ENCODE results near the gene ZC3H12D.

ZC3H12D gene

GRCh38 chr6:149484733-149485700, at the start of gene ZC3H12D:
TSS of gene ZC3H12D (minus strand) at chr6:149485014. CDS start at chr6:149474543, 10,471 bp downstream.
- H3K4me3 ChIP-seq (replicated peaks; ENCODE audit: low read depth, low read length): no peak within 1 kb of the TSS
- TF ChIP-seq CTCF (IDR thresholded peaks at IDR 0.05; ENCODE audit: low read depth, low read length, missing control alignments): no peak
- DNase-seq (ENCODE audit: extremely low read depth, low read depth): peak; percentile 75

GRCh38 chr6:149529650-149530049, 44.8 kb upstream of the ZC3H12D start:
- TF ChIP-seq CTCF (IDR thresholded peaks at IDR 0.05; ENCODE audit: low read depth, low read length, missing control alignments): no peak
- no peak for DNase-seq (ENCODE audit: extremely low read depth, low read depth)
- no peak overlapping the region for H3K4me3 ChIP-seq (replicated peaks; ENCODE audit: low read depth, low read length)

GRCh38 chr6:149515494-149515893, 30.7 kb upstream of the ZC3H12D start:
- H3K4me3 ChIP-seq (replicated peaks; ENCODE audit: low read depth, low read length): no peak overlapping the region
- no peak for TF ChIP-seq CTCF (IDR thresholded peaks at IDR 0.05; ENCODE audit: low read depth, low read length, missing control alignments)
- no peak for DNase-seq (ENCODE audit: extremely low read depth, low read depth)

GRCh38 chr6:149513915-149514314, 29.1 kb upstream of the ZC3H12D start:
- TF ChIP-seq CTCF (IDR thresholded peaks at IDR 0.05; ENCODE audit: low read depth, low read length, missing control alignments): no peak
- H3K4me3 ChIP-seq (replicated peaks; ENCODE audit: low read depth, low read length): no peak overlapping the region
- no peak for DNase-seq (ENCODE audit: extremely low read depth, low read depth)

GRCh38 chr6:149510793-149511512, 26.1 kb upstream of the ZC3H12D start:
- no peak for TF ChIP-seq CTCF (IDR thresholded peaks at IDR 0.05; ENCODE audit: low read depth, low read length, missing control alignments)
- DNase-seq (ENCODE audit: extremely low read depth, low read depth): no peak
- H3K4me3 ChIP-seq (replicated peaks; ENCODE audit: low read depth, low read length): no peak overlapping the region

GRCh38 chr6:149508485-149508884, 23.7 kb upstream of the ZC3H12D start:
- no peak for DNase-seq (ENCODE audit: extremely low read depth, low read depth)
- no peak for TF ChIP-seq CTCF (IDR thresholded peaks at IDR 0.05; ENCODE audit: low read depth, low read length, missing control alignments)
- H3K4me3 ChIP-seq (replicated peaks; ENCODE audit: low read depth, low read length): no peak overlapping the region
